OCI-LY3 (cell line): ENCODE data around the gene NR5A1.

Experiments used
- EZH2phosphoT487 ChIP-seq: fragments of 200-600 bp; shearing (Covaris generic); IDR thresholded peaks from 2 replicates; pipeline ENCODE4 v1.6.1; 2018; ENCODE audit warnings: antibody characterized with exemption, mixed run types, low read depth
- TF ChIP-seq, protein P1 (sequence below): fragments of 200-600, 300-600 bp; sonication (generic); IDR thresholded peaks from 2 replicates; pipeline ENCODE4 v1.5.1; 2014; ENCODE audit warnings: antibody characterized with exemption, low read length, low read depth

DNA sequence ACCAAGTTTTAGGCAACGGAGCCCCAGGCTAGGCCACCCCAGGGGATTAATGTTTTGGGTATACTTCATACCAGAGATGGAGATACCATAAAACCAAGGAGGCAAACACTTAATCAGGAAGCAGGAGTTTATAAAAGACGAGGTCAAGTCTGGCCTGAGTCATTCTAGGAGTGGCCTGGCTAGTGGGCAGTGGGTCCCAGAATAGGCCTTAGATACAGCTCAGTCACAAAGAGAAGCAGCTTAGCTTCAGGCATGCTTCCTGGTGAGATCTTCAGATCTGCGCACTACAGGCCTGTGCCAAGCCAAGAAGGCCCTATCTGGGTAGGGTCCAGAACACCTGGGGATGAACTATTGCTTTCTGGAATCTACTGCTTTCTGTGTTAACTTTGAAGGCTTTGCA lies 20.6 kb upstream of the NR5A1 start:
- TF ChIP-seq, protein P1, sequence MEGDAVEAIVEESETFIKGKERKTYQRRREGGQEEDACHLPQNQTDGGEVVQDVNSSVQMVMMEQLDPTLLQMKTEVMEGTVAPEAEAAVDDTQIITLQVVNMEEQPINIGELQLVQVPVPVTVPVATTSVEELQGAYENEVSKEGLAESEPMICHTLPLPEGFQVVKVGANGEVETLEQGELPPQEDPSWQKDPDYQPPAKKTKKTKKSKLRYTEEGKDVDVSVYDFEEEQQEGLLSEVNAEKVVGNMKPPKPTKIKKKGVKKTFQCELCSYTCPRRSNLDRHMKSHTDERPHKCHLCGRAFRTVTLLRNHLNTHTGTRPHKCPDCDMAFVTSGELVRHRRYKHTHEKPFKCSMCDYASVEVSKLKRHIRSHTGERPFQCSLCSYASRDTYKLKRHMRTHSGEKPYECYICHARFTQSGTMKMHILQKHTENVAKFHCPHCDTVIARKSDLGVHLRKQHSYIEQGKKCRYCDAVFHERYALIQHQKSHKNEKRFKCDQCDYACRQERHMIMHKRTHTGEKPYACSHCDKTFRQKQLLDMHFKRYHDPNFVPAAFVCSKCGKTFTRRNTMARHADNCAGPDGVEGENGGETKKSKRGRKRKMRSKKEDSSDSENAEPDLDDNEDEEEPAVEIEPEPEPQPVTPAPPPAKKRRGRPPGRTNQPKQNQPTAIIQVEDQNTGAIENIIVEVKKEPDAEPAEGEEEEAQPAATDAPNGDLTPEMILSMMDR, result no peak
- no peak for TF ChIP-seq EZH2phosphoT487
